Epithelial cell of esophagus (primary cell): ENCODE results near the gene CADM3.

Source experiments
- DNase-seq: peaks from one replicate; pipeline ENCODE4 v3.0.0; 2010; ENCODE audit warnings: low read depth
- H3K4me3 ChIP-seq: 2 replicates; pipeline ENCODE4 v1.5.1; 2011; ENCODE audit warnings: mild to moderate bottlenecking, low read length, control low read depth
- CTCF ChIP-seq: IDR thresholded peaks from 2 replicates; pipeline ENCODE4 v1.5.1; 2011; ENCODE audit warnings: low read depth, mild to moderate bottlenecking, low read length, control low read depth, inconsistent platforms; ENCODE audit not compliant: insufficient read depth; ENCODE audit errors: missing control alignments

The CADM3 gene

GRCh38 chr1:159212596-159212995 is 41.2 kb downstream of the CADM3 start:
- TF ChIP-seq CTCF: no peak
- no peak overlapping the region for H3K4me3 ChIP-seq
- DNase-seq: no peak

DNA sequence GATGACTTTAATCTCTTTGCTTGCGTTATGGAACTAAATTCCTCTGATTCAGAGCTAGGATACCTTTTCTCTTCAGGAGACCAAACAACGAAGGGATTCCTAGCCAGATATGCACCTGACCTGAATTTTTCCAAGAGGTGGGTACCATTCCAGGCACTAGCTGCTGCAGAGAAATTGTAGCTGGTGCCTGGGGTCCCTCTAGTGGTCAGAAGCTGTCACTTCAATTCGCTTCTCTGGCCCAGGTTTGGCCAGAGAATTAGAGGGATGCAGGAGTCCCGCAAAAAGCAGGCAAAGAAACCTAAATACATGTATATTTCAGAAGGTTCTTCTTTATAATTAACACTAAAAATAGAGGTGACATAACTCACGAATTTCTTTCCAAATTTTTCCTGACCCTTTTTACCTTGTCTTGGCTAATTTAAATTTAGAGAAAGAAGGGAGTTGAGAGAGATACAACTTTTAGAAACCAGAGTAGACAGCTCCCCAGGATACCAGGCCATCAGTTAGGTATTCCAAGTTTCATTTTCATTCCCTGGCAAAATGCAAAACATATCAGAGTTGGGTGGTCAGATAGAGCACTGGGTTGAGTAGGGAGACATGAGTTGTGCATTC is 42.8 kb downstream of the CADM3 start:
- TF ChIP-seq CTCF: peak; percentile 98
- no peak overlapping the region for H3K4me3 ChIP-seq
- peak; percentile 51 for DNase-seq

GRCh38 chr1:159218649-159219636 is 47.5 kb downstream of the CADM3 start:
- H3K4me3 ChIP-seq: no peak overlapping the region
- DNase-seq: no peak
- no peak for TF ChIP-seq CTCF

DNA sequence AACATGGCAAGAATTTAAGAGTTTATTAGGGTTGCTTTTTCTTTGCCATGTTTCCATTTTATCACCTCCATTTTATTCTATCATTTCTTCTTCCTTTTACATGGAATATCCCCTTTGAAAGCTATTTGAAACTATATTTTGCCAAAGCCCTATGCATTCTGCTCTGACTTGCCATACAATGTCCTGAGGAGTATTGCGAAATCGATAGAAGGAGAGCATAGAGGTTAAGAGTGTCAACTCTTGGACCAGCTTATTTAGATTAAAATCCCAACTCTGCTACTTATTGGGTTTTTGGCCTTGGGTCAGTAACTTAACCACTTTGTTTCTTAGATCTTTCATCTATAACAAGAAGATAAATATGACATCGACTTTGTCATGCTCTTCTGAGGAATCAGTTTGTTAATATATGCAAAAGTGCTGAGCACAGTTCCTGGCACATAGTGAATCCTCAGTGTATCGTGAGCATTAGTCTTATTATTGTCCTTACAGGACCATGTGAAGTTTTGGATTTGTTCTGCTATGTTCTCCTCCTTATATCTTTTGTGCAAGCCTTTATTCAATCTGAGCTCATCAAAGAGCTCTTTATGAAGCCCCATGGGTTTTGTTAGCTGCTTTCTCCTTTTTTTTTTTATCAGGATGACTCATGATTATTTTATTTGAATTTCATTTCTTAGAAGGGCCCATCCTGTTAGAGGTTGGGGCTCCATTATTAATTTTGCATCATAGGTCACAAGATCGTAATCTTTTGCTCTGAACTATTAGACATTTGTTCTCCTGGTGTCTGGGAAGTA is 50.9 kb downstream of the CADM3 start:
- DNase-seq: no peak
- no peak overlapping the region for H3K4me3 ChIP-seq
- TF ChIP-seq CTCF: no peak

GRCh38 chr1:159223004-159223403 is 51.6 kb downstream of the CADM3 start:
- no peak for DNase-seq
- TF ChIP-seq CTCF: no peak
- no peak overlapping the region for H3K4me3 ChIP-seq

DNA sequence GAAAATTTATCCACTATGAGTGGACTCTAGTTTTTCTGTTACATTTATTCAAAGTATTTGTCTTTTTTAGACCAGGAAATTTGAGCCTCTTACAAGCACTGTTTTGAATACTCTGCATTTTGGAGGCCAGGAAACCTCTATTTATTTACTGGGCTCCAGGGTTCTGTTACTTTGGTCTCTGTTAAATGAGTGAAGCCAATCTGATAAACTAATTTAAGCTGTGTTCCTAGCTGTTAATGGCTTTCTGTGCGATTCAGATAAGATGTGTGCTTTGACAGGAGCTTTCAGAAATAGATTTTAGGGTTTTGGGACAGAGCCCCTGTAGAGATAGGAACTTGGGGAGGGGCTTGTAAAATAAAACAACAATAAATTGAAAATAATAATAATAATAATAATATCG is 57.1 kb downstream of the CADM3 start:
- no peak for DNase-seq
- H3K4me3 ChIP-seq: no peak overlapping the region
- no peak for TF ChIP-seq CTCF
